DND-41 (cell line): Measurements from ENCODE around the gene DCTN2.

ENCODE experiments used
- EZH2 ChIP-seq: IDR thresholded peaks from 3 replicates; pipeline ENCODE4 v1.6.1; 2012; ENCODE audit warnings: borderline replicate concordance, low read depth, mild to moderate bottlenecking, moderate library complexity, low read length, inconsistent platforms; ENCODE audit not compliant: severe bottlenecking
- TF ChIP-seq, protein P1 (sequence below): IDR thresholded peaks from 2 replicates; pipeline ENCODE4 v1.5.1; 2012; ENCODE audit warnings: borderline replicate concordance, low read length, moderate library complexity, mild to moderate bottlenecking; ENCODE audit not compliant: poor library complexity, severe bottlenecking; ENCODE audit errors: extremely low read depth

DNA sequence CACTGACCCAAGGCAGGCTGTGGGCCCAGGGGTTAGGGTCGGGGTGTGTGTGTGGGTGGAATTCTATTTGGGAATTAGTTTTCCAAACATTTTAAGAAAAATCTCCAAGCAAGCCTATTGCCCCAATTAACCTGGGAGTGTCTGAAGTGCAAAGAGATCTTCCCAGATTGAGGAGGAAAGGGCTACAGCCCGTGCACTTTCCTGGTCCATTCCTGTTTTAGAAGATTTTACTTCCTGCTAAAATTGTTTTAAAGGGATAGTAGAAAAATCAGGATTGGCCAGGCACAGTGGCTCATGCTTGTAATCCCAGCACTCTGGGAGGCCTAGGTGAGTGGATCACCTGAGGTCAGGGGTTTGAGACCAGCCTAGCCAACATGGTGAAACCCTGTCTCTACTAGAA, 5.3 kb downstream of the DCTN2 start:
- TF ChIP-seq EZH2 = no peak
- TF ChIP-seq, protein P1, sequence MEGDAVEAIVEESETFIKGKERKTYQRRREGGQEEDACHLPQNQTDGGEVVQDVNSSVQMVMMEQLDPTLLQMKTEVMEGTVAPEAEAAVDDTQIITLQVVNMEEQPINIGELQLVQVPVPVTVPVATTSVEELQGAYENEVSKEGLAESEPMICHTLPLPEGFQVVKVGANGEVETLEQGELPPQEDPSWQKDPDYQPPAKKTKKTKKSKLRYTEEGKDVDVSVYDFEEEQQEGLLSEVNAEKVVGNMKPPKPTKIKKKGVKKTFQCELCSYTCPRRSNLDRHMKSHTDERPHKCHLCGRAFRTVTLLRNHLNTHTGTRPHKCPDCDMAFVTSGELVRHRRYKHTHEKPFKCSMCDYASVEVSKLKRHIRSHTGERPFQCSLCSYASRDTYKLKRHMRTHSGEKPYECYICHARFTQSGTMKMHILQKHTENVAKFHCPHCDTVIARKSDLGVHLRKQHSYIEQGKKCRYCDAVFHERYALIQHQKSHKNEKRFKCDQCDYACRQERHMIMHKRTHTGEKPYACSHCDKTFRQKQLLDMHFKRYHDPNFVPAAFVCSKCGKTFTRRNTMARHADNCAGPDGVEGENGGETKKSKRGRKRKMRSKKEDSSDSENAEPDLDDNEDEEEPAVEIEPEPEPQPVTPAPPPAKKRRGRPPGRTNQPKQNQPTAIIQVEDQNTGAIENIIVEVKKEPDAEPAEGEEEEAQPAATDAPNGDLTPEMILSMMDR = no peak
